Measurements from ENCODE around the gene SH3TC1.

GRCh38 chr4:8180310-8181093, 18.6 kb upstream of the SH3TC1 start:
- TF ChIP-seq CTCF (IDR thresholded peaks at IDR 0.05; ENCODE audit: insufficient read depth, low read length, poor library complexity, severe bottlenecking) (no peak), EZH2phosphoT487 (conservative IDR thresholded peaks at IDR 0.05; ENCODE audit: low read length) (no peak)

Measured in SU-DHL-6 (cell line).